ENCODE results near the gene TMX4.
A peak's percentile ranks its signal among the peaks of the same experiment; 100 is the strongest.
"Not testable (repeated sequence)": the region's sequence is repeated elsewhere in the genome, so short reads cannot be mapped to it uniquely, and the experiment has no call there.

TMX4 gene

GRCh38 chr20:8019246-8019997 lies at the start of gene TMX4:
Gene TMX4 (minus strand): TSS chr20:8019761. CDS start chr20:8019613, 148 bp downstream.
- peak; percentile 90 for DNase-seq (ENCODE audit: low spot score)

GRCh38 chr20:8067082-8067481 lies 47.5 kb upstream of the TMX4 start:
- no peak for DNase-seq (ENCODE audit: low spot score)

- no peak for DNase-seq (ENCODE audit: low spot score)
Measured at GRCh38 chr20:8066662-8067061, 47.1 kb upstream of the TMX4 start.

- DNase-seq (ENCODE audit: low spot score) = no peak
Measured at GRCh38 chr20:8065691-8066090, 46.1 kb upstream of the TMX4 start.

GRCh38 chr20:8062756-8063155 lies 43.2 kb upstream of the TMX4 start:
- DNase-seq (ENCODE audit: low spot score) = no peak

- DNase-seq (ENCODE audit: low spot score) = no peak
Measured at GRCh38 chr20:8061861-8062518, 42.4 kb upstream of the TMX4 start.

- DNase-seq (ENCODE audit: low spot score) = no peak
Measured at GRCh38 chr20:8060977-8061376, 41.4 kb upstream of the TMX4 start.

GRCh38 chr20:8057871-8058270 lies 38.3 kb upstream of the TMX4 start:
- DNase-seq (ENCODE audit: low spot score) = no peak

GRCh38 chr20:8055096-8055495 lies 35.5 kb upstream of the TMX4 start:
- DNase-seq (ENCODE audit: low spot score) = no peak

- DNase-seq (ENCODE audit: low spot score) = no peak
Measured at GRCh38 chr20:8050157-8050837, 30.7 kb upstream of the TMX4 start.

GRCh38 chr20:8049310-8049709 lies 29.7 kb upstream of the TMX4 start:
- no peak for DNase-seq (ENCODE audit: low spot score)

GRCh38 chr20:8045946-8046345 lies 26.4 kb upstream of the TMX4 start:
- no peak for DNase-seq (ENCODE audit: low spot score)

GRCh38 chr20:8043687-8044282 lies 24.2 kb upstream of the TMX4 start:
- peak; percentile 79 for DNase-seq (ENCODE audit: low spot score)

GRCh38 chr20:8039042-8039441 lies 19.5 kb upstream of the TMX4 start:
- DNase-seq (ENCODE audit: low spot score) = no peak

- no peak for DNase-seq (ENCODE audit: low spot score)
Measured at GRCh38 chr20:8036771-8037170, 17.2 kb upstream of the TMX4 start.

- DNase-seq (ENCODE audit: low spot score) = no peak
Measured at GRCh38 chr20:8033151-8033841, 13.7 kb upstream of the TMX4 start.

- no peak for DNase-seq (ENCODE audit: low spot score)
Measured at GRCh38 chr20:8032499-8032898, 12.9 kb upstream of the TMX4 start.

- not testable (repeated sequence) for DNase-seq (ENCODE audit: low spot score)
Measured at GRCh38 chr20:8031539-8031938, 12.0 kb upstream of the TMX4 start.

- DNase-seq (ENCODE audit: low spot score) = no peak
Measured at GRCh38 chr20:8021541-8022269, 2.1 kb upstream of the TMX4 start.

- DNase-seq (ENCODE audit: low spot score) = peak; percentile 58
Measured at GRCh38 chr20:8020314-8021079, 936 bp upstream of the TMX4 start.

- no peak for DNase-seq (ENCODE audit: low spot score)
Measured at GRCh38 chr20:8019998-8020247, 362 bp upstream of the TMX4 start.
